Measurements from ENCODE around the gene RPRD2.

- no peak for TF ChIP-seq CTCF (IDR thresholded peaks at IDR 0.05; ENCODE audit: poor library complexity, severe bottlenecking)
- no peak for TF ChIP-seq REST (IDR thresholded peaks at IDR 0.05; ENCODE audit: borderline replicate concordance)
- no peak for TF ChIP-seq EZH2 (IDR thresholded peaks at IDR 0.05; ENCODE audit: borderline replicate concordance, insufficient read depth, low read length, poor library complexity, severe bottlenecking)
- TF ChIP-seq RAD21 (conservative IDR thresholded peaks at IDR 0.05): no peak
Observed at GRCh38 chr1:150512846-150513245, 148.9 kb downstream of the RPRD2 start.
